HG03558 (cell line): ENCODE results near the gene PATJ.
A peak's percentile ranks its signal among the peaks of the same experiment; 100 is the strongest.
"Not testable (repeated sequence)": the region's sequence is repeated elsewhere in the genome, so short reads cannot be mapped to it uniquely, and the experiment has no call there.

Experiments used
- ATAC-seq: cut with Tn5 transposase; IDR thresholded peaks from one replicate; pipeline ENCODE4 v1.9.1; 2021; ENCODE audit warnings: moderate number of reproducible peaks; ENCODE audit not compliant: unreplicated experiment; ENCODE audit errors: extremely low read depth

Gene PATJ

DNA sequence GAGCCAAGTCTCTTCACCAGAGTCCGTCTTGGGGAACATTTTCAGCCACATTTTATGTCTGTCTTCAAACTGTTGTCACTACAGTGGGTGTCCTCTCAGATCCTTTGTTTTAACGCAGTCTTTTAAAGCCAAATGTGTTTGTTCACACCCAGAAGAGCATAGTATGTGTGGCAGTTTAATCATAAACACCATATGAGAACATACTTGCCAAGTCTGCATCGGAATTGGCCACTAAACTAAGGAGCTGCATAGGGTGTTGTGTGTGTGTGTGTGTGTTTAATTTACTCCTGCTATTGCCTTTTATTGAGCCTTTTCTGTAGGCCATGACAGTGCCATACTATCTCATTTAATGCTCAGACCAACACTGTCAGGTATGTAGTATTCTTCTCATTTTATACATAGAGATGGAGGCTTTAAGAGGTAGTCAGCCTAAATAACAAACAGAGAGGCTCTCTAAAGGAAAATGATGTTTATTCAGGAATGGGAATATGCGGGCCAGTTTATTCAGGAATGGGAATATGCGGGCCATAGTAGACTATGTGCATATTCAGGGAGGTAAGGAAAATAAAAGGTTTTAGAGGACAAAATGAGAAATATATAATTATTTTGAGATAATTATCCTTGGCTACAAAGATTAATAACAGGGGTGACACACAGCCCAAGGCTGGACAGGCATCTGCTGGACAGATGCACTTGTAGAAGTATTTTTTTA, 384.5 kb downstream of the PATJ start:
- no peak for ATAC-seq

GRCh38 chr1:62128745-62129144, 386.5 kb downstream of the PATJ start:
- no peak for ATAC-seq

DNA sequence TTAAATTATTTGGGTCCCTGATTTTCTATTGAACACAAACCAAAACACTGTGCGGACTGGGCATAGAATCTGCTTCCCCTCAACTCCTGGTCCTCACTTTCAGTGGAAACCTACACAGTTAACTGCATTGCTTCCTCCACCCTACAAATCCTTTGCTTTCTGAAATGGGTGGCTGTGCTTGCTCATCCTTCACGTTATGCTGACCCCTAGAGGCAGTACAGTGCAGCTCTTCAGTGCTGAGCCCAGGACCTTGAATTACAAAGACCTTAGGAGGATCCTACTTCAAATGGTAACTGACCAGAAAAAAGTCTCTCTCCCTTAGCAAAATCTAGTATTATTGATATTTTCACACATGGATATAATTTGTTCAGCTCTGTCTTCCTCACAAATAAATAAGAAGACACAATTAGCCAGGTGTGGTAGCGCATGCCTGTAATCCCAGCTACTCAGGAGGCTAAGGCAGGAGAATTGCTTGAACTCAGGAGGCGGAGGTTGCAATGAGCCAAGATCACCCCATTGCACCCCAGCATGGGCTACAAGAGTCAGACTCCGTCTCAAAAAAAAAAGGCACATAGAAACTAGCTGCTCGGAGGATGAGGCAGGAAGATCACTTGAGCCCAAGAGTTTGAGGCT, 388.9 kb downstream of the PATJ start:
- ATAC-seq, result no peak

DNA sequence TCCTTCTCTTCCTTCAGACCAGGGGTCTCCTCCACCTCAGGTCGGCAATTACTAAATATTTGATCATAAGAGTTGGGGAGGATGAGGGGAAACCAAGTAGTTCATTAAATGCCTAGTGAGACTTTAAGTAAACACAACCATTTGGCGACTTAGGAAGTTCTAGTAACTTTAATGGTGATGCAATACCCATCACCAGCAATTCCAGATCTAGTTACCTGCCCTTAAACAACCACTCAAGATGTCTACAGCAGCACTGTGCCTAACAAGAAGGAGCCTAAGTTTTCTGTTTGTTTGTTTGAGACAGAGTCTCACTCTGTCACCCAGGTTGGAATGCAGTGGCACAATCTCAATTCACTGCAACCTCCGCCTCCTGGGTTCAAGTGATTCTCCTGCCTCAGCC, 395.7 kb downstream of the PATJ start:
- no peak for ATAC-seq

DNA sequence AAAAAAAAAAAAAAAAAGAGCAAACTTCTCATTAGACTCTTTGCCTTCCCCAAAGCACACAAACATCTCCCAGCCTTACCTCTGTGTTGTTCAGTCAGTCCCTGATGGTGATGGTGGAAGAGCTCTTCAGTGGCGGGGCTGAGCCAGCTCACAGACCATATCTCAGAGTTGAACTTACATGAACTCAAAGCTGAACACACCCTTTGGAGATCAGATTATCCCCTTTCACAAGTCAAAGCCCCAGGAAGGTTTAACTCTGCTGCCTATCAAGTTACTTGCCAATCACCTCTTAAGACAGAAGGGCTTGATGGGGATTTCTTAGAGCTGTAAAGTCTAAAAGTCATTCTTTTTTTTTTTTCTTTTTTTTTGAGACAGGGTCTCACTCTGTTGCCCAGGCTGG, 397.1 kb downstream of the PATJ start:
- ATAC-seq, result no peak

GRCh38 chr1:62140666-62141065, 398.4 kb downstream of the PATJ start:
- no peak for ATAC-seq

DNA sequence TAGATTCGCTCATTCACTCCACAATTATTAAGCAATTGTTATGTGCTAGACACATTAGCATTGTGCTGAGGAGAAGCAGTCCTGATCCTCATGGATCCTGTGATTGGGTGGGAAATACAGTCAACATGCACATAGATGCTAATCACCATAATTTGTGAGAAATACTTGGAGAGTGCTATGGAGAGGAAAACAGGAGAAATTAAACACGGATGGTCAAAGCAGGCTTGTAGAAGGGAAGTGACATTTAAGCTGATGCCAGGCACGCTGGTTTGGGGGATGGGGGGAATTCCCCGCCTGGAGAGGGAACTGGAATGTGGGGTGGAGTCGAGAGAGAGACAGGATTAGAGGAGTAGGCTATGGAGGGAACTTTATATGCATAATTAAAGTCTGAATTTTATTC, 400.2 kb downstream of the PATJ start:
- ATAC-seq, result no peak

DNA sequence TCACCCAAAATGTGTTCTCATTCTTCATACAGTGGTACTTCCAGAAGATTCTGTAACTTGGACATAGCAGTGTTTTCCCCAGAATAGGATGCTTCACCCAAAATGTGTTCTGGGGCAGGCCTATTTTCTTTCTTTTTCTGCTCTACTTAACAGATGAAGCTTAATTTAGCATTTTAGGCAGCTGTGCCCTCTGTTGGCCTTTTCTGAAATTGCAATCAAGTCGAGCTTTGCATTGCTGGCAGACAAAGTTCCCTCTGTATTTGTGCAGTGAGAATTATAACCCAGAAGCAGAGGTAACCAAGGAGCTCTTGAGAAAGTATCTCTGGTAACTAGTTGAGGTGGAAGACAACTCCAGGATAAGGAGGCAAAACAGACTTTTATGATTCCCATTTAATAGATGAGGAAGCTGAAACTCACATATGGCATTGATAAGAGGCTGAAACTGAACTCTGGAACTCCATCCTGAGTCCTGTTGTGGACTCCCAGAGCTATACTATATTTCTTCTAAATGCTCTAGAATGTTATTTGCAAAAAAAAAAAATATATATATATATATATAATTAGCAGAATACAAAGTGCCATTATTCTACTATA, 402.1 kb downstream of the PATJ start:
- no peak for ATAC-seq

DNA sequence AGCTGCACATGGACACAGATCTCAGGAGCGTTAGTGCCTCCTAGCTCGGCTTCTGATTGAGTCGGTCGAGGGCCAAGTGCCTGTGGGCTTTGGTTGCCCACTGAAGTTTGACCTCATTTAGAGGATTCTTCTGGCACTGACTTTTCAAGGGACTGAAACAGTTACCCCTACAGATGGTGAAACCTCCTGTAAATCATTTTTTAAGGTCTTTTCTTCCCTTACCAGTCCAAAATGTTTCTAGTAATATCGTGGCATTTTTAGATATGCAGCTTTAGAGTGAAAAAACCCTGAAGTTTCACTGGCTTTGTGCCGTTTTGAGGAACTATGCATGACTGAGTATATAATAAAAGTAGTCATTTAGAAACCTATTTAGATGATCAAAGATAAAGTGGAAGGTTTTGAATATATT, 417.7 kb downstream of the PATJ start:
- peak; percentile 55 for ATAC-seq

DNA sequence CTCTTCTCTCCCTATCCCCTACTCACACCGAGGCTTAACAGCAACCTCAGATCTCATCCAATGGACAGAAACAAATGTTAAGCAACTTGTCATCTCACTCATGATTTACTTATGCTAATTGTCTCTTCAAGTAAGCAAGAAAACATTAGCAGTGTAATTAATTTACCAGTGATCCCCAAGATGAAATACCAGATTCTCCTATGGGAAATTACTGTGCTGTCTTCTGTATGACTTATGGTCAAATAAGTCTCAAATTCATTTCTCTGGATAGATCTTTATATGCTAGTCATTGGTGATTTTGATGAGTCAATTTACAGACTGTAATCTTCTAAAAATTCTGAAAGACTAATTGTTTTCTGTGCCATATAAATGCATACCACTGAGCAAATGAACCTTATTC, 419.4 kb downstream of the PATJ start:
- ATAC-seq, result no peak

DNA sequence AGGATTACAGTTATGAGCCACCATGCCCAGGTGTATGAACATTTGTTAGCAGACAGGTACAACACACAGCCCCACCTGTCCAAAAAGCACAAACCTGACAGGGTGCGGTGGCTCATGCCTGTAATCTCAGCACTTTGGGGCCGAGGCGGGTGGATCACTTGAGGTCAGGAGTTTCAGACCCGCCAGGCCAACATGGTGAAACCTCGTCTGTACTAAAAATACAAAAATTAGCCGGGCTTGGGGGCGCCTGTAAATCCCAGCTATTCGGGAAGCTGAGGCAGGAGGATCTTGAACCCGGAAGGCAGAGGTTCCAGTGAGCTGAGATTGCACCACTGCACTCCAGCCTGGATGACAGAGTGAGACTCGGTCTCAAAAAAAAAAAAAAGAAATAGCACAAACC, 428.1 kb downstream of the PATJ start:
- not testable (repeated sequence) for ATAC-seq

DNA sequence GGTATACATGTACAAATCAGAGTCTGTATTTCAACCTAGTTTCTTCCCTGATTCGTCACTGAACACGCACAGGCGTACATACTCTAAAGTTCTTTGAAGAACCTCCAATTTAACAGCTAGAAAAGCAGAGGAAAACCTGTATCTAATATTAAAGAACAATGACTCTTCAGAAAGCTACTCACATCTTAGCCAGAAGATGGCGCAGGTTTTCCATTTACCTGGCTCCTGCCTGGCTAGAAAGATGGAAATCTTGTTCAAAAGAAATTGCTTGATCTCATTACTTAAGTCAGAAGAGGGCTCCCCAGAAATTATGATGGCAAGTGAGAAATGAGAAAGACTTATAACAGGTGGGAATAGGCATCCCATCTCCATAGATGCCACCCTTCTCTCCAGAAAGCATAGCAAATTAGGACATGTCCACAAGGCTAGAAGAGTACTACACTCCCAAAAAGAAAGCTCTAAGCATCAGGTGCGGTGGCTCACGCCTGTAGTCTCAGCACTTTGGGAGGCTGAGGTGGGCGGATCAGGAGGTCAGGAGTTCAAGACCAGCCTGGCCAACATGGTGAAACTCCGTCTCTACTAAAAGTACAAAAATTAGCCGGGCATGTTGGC, 433.4 kb downstream of the PATJ start:
- ATAC-seq, result no peak

DNA sequence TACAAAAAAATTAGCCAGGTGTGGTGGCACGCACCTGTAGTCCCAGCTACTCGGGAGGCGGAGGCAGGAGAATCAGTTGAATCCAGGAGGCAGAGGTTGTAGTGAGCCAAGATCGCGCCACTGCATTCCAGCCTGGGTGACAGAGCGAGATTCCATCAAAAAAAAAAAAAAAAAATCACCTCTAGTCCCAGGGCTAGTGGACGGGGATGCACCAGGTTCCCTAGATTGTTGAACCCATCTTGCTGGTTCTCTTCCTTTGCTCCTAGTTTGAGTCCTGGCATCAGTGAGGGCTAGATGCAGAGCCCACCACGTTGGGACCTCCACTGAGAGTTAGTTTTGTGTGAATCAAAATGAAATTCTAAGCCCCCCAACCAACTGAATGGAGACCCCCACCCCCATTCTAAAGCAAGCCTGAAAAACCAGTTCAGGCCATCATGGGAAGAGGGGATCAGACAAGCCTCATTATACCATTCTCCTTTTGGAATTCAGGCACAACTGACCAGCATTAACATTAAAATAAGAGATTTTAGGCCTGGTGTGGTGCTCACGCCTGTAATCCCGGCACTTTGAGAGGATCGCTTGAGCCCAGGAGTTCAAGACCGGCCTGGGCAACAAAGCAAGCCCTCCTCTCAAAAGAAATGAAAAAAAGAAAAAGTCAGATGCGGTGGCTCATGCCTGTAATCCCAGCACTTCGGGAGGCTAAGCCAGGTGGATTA, 434.5 kb downstream of the PATJ start:
- ATAC-seq, result no peak

DNA sequence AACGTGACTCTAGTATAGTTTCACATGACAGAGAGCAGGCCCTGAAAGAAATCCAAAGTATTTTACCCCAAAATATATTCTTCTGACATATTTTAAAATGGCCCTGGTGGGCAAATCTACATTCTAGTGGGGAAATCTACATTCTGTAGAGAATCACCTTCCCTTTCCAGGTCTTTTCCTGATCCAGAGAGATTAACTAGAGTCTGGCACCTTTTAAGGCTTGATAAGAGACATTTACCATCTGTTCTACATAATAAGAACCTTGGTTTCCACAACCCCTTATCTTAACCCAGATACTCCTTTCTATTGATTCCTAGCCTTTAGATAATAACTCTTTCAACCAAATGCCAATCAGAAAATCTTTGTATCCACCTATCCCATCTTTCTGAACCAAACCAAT, 435.3 kb downstream of the PATJ start:
- no peak for ATAC-seq

DNA sequence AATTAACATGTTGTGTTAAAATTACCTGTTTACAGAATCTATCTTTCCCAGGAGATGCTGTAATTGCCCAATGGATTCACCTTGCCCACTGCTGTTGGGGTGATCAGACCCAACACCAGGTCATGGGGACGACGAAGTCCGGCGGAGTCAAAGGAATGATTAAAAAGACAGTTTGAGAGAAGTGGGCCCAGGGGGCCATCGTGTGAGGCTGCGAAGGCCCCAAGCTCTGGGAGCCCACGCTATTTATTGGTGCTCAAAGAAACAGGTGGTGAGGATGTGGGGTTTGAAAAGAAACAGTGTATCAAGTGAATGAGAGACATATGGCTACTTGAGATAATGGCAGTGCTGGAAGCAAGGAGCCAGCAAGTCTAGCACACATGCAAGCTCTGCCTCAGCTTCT, 436.1 kb downstream of the PATJ start:
- no peak for ATAC-seq

- not testable (repeated sequence) for ATAC-seq
Measured at GRCh38 chr1:62180054-62180453, 437.8 kb downstream of the PATJ start.

GRCh38 chr1:62180639-62181038, 438.4 kb downstream of the PATJ start:
- ATAC-seq, result no peak

GRCh38 chr1:62181532-62181931, 439.3 kb downstream of the PATJ start:
- no peak for ATAC-seq

DNA sequence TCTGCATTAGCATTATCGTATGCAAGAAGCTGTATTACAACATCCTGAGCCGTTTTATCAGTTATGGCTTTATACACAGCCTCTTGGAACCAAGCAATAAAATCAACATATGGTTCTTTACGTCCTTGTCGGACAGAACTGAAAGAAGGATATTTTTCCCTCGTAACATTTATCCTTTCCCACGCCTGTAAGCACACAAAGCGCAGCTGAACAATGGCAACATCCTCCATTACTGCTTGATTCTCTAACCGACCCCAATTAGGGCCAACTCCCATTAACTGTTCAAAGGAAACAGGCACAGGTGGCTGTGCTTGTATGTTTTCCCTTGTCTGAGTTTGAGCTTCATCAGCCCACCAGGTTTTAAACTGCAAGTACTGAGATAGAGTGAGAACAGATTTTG, 439.9 kb downstream of the PATJ start:
- ATAC-seq, result not testable (repeated sequence)

DNA sequence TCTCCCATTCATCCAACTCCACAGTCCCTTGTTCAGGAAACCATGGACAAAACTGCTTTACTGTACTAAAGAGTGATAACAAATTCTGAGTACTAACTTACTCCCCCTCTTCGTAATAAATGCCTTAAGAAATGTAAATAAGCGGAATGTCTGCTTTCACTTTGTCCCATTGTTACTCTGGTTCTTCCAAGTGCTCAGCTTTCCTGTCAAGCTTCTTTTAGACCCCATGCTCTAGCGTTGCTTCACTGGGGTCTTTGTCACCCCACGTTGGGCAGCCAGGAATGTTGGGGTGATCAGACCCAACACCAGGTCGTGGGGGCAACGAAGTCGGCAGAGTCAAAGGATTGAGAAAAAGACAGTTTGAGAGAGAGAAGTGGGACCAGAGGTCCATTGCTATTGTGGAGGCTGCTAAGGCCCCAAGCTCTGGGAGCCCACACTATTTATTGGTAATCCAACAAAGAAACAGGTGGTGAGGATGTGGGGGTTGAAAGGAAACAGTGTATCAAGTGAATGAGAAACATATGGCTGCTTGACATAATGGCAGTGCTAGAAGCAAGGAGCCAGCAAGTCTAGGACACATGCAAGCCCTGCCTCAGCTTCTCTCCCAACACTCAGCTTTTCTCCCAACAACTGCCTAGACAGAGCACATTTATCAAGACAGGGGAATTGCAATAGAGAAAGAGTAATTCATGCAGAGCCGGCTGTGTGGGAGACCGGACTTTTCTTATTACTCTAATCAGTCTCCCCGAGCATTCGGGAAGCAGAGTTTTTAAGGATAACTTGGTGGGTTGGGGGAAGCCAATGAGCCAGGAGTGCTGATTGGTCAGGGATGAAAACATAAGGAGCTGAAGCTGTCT, 441.1 kb downstream of the PATJ start:
- ATAC-seq, result not testable (repeated sequence)
